ENCODE results near the gene FSD1. TPM values are rescaled to one million over a fixed set of nuclear protein-coding genes. Genes with fewer than 3 reads are reported as not detected.

The FSD1 gene
- total and polyA plus RNA-seq, 10 of the 15 experiments (the other 5 are each of a cell fraction or from before 2014, with no cell fraction given): 0.15 to 5.1 (median 4.0) TPM; not detected in 1

DNA sequence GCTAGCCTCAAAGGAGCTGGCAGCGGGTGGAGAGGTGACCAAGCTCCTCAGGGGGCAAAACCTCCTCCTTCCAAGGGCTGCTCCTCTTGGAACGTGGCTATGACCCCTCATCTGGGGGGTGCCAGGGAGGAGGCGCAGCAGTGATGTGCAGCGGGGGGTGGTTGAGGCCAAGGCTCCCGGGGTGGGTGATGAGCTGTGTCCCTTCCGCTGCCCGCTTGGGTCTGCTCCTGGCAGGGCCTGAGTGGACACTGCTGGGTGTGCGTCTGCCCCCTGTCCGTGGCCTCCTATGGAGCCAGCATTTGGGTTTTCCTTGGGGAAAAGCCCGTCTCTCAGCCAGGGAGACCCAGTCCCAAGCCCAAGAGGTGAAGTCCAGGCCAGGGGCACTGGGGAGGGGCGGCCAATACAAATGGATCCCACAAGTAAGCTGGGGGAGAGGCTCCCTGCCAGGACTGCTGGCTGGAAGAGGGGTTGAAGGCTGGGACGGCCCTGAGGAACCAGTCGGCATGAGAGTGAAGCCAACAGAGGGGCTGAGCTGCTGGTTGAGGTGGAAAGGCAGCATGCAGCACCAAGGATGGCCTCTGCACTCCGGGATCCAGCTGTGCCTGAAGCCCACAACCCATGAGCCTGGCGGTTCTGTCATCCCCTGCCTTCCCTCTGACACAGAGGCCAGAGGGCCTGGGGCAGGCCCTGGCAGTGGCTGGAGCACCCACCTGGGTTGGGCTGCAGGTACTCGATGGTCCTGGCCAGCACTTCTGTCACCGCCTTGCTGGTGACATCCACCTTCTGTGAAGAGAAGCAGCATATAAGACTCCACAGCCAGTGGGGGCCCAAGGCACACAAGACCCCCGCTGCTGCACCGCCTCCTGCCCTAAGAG lies 61.6 kb downstream of the FSD1 start (continued):
- TF ChIP-seq TCF3 (IDR thresholded peaks at IDR 0.05; ENCODE audit: borderline replicate concordance, insufficient read depth, low read depth, low read length): no peak
- TF ChIP-seq, protein P1, sequence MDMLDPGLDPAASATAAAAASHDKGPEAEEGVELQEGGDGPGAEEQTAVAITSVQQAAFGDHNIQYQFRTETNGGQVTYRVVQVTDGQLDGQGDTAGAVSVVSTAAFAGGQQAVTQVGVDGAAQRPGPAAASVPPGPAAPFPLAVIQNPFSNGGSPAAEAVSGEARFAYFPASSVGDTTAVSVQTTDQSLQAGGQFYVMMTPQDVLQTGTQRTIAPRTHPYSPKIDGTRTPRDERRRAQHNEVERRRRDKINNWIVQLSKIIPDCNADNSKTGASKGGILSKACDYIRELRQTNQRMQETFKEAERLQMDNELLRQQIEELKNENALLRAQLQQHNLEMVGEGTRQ (IDR thresholded peaks at IDR 0.05; ENCODE audit: borderline replicate concordance, low read depth, low read length): no peak
- TF ChIP-seq SPI1 (IDR thresholded peaks at IDR 0.05; ENCODE audit: borderline replicate concordance, insufficient read depth, low read depth, low read length): no peak

DNA sequence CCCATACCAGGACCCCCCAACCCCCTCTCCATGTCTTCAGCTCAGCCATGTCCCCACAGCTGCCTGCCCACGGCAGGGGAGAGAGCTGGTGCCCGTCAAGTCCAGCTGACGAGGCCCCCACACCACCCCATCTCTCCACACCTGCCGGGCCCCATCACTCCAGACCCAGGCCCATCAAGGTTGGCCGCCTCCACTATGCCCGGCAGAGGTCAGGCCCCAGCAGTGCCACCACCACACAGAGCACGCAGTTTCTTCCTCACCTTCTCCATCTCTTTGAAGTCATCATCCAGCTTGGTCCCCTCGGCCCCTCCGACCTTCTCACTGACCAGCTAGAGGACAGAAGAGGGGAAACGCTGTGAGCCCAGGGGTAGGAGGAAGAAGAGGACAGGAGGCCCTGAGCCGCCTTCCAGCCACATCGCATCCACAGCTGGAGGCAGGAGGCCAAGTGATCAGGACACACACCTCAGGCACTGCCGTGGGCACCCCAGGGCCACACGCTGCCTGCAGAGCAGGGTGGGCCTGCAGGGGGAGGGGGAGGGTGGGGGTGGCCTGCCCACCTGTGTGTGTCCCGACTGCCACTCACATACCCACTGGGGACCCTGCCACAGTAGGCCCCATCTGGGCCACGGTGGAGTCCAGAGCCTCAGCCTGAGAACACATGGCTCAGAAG lies 62.4 kb downstream of the FSD1 start:
- Histone ChIP-seq H3K27me3 (replicated peaks in 1 of 2; ENCODE audit: control insufficient read depth in 2 of 2, insufficient read depth in 2 of 2, low read length in 1 of 2) (no peaks in the 10 kb centered on the region), H4K20me1 (ENCODE audit: control insufficient read depth, insufficient read depth) (no peaks in the 10 kb centered on the region), H3K79me2 (ENCODE audit: control insufficient read depth, insufficient read depth, low read length) (peaks cover 39% of the 10 kb centered on the region), H3K9ac (ENCODE audit: control insufficient read depth, insufficient read depth, low read length) (no peak overlapping the region), H3K27ac (ENCODE audit: control insufficient read depth, insufficient read depth) (no peak overlapping the region), H3K4me1 (ENCODE audit: control insufficient read depth, insufficient read depth, low read length) (peaks cover 39% of the 10 kb centered on the region), H3K4me3 (no peak overlapping the region), H3K9me3 (replicated peaks; ENCODE audit: control insufficient read depth, insufficient read depth, low read length) (no peaks in the 10 kb centered on the region), H3K36me3 (ENCODE audit: control insufficient read depth in 2 of 2, insufficient read depth in 2 of 2, low read length in 1 of 2) (peaks cover 20 to 49% of the 10 kb centered on the region in 2 experiments; a peak in 3 of 4 replicates), H2AFZ (ENCODE audit: control insufficient read depth, low read depth, low read length) (no peak overlapping the region), H3K4me2 (ENCODE audit: control insufficient read depth, insufficient read depth) (no peak overlapping the region)
- BruUV-seq (replicated peaks): no TSS peak
- in situ Hi-C loops (cut with MboI): no loop called here
- ChIA-PET CTCF (interaction anchor here (0.8 to 3.1 kb wide), 4 partner anchors 14 to 101 kb away, joined by 3 to 17 read pairs (median 4); partner anchors contain the start of gene CHAF1A), SMC1A (ENCODE audit: uncharacterized antibody, unreplicated experiment) (no interaction called here), POLR2A (interaction anchor here (0.6 to 1.5 kb wide), 3 partner anchors 16 to 289 kb away, joined by 3 to 4 read pairs (median 4); partner anchors contain the start of gene CHAF1A), RAD21 (ENCODE audit: unreplicated experiment) (no interaction called here)
- 93% methylated on average over 12 of the region's 16 CpGs for WGBS (ENCODE audit: insufficient coverage, insufficient replicate concordance, low lambda C conversion rate, missing lambda C conversion rate)
- FAIRE-seq: no peak
- intact Hi-C loops (cut with micrococcal nuclease; ENCODE audit: unreplicated experiment): no loop called here
- no peak for ATAC-seq
- no peak for DNase-seq (ENCODE audit: low read depth, low spot score)
- TF ChIP-seq CREM (IDR thresholded peaks at IDR 0.05; ENCODE audit: low read depth) (no peak), MEF2A (IDR thresholded peaks at IDR 0.05; ENCODE audit: insufficient read depth, low read depth, low read length) (no peak)
- TF ChIP-seq, protein P2, sequence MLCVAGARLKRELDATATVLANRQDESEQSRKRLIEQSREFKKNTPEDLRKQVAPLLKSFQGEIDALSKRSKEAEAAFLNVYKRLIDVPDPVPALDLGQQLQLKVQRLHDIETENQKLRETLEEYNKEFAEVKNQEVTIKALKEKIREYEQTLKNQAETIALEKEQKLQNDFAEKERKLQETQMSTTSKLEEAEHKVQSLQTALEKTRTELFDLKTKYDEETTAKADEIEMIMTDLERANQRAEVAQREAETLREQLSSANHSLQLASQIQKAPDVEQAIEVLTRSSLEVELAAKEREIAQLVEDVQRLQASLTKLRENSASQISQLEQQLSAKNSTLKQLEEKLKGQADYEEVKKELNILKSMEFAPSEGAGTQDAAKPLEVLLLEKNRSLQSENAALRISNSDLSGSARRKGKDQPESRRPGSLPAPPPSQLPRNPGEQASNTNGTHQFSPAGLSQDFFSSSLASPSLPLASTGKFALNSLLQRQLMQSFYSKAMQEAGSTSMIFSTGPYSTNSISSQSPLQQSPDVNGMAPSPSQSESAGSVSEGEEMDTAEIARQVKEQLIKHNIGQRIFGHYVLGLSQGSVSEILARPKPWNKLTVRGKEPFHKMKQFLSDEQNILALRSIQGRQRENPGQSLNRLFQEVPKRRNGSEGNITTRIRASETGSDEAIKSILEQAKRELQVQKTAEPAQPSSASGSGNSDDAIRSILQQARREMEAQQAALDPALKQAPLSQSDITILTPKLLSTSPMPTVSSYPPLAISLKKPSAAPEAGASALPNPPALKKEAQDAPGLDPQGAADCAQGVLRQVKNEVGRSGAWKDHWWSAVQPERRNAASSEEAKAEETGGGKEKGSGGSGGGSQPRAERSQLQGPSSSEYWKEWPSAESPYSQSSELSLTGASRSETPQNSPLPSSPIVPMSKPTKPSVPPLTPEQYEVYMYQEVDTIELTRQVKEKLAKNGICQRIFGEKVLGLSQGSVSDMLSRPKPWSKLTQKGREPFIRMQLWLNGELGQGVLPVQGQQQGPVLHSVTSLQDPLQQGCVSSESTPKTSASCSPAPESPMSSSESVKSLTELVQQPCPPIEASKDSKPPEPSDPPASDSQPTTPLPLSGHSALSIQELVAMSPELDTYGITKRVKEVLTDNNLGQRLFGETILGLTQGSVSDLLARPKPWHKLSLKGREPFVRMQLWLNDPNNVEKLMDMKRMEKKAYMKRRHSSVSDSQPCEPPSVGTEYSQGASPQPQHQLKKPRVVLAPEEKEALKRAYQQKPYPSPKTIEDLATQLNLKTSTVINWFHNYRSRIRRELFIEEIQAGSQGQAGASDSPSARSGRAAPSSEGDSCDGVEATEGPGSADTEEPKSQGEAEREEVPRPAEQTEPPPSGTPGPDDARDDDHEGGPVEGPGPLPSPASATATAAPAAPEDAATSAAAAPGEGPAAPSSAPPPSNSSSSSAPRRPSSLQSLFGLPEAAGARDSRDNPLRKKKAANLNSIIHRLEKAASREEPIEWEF (IDR thresholded peaks at IDR 0.05; ENCODE audit: insufficient replicate concordance, low read depth, low read length): no peak
- TF ChIP-seq, protein P3, sequence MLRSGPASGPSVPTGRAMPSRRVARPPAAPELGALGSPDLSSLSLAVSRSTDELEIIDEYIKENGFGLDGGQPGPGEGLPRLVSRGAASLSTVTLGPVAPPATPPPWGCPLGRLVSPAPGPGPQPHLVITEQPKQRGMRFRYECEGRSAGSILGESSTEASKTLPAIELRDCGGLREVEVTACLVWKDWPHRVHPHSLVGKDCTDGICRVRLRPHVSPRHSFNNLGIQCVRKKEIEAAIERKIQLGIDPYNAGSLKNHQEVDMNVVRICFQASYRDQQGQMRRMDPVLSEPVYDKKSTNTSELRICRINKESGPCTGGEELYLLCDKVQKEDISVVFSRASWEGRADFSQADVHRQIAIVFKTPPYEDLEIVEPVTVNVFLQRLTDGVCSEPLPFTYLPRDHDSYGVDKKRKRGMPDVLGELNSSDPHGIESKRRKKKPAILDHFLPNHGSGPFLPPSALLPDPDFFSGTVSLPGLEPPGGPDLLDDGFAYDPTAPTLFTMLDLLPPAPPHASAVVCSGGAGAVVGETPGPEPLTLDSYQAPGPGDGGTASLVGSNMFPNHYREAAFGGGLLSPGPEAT (IDR thresholded peaks at IDR 0.05; ENCODE audit: low read depth): no peak
